ENCODE data around the gene KLC4. TPM values are rescaled to one million over a fixed set of nuclear protein-coding genes. Genes with fewer than 3 reads are reported as not detected.

KLC4 gene
- total RNA-seq, 3 donors from 2014 or later, result 69.1 to 144 (median 99.1) TPM

- H3K9me3 ChIP-seq, result no peaks in the 10 kb centered on the region
- H3K4me3 ChIP-seq, result no peak overlapping the region
- DNase-seq (peak in 1 of 3 donors; percentile 31), ATAC-seq (peak; percentile 60)
- intact Hi-C loops (cut with DNase I, micrococcal nuclease), result no loop called here
- no peak for TF ChIP-seq CTCF (IDR thresholded peaks at IDR 0.05)
- peaks cover 12% of the 10 kb centered on the region for H3K4me1 ChIP-seq (ENCODE audit: low read depth)
- no peaks in the 10 kb centered on the region for H3K36me3 ChIP-seq (ENCODE audit: low read depth)
These were observed 34.2 kb downstream of the KLC4 start for GRCh38 chr6:43093436-43094289.

GRCh38 chr6:43095939-43096338 lies 36.5 kb downstream of the KLC4 start:
- ATAC-seq (peak; percentile 52), DNase-seq (no peak)
- Histone ChIP-seq H3K9me3 (no peaks in the 10 kb centered on the region), H3K4me3 (no peak overlapping the region), H3K4me1 (ENCODE audit: low read depth) (peaks cover 12% of the 10 kb centered on the region), H3K36me3 (ENCODE audit: low read depth) (no peaks in the 10 kb centered on the region)
- intact Hi-C loops (cut with DNase I, micrococcal nuclease), result no loop called here
- TF ChIP-seq CTCF (IDR thresholded peaks at IDR 0.05), result no peak

- Histone ChIP-seq H3K4me1 (ENCODE audit: low read depth) (peaks cover 12% of the 10 kb centered on the region), H3K4me3 (no peak overlapping the region), H3K36me3 (ENCODE audit: low read depth) (no peaks in the 10 kb centered on the region), H3K9me3 (no peaks in the 10 kb centered on the region)
- DNase-seq (no peak), ATAC-seq (peak; percentile 77)
- intact Hi-C loops (cut with DNase I, micrococcal nuclease), result no loop called here
- no peak for TF ChIP-seq CTCF (IDR thresholded peaks at IDR 0.05)
These were observed 37.1 kb downstream of the KLC4 start for GRCh38 chr6:43096451-43097097.

- no peaks in the 10 kb centered on the region for H3K9me3 ChIP-seq
- TF ChIP-seq CTCF (IDR thresholded peaks at IDR 0.05), result no peak
- H3K36me3 ChIP-seq (ENCODE audit: low read depth), result no peaks in the 10 kb centered on the region
- intact Hi-C loops (cut with DNase I, micrococcal nuclease), result no loop called here
- H3K4me1 ChIP-seq (ENCODE audit: low read depth), result peaks cover 12% of the 10 kb centered on the region
- DNase-seq (no peak), ATAC-seq (no peak)
- no peak overlapping the region for H3K4me3 ChIP-seq
These were observed 37.7 kb downstream of the KLC4 start for GRCh38 chr6:43097098-43097489.

GRCh38 chr6:43097502-43097901 lies 38.1 kb downstream of the KLC4 start:
- no peaks in the 10 kb centered on the region for H3K36me3 ChIP-seq (ENCODE audit: low read depth)
- peaks cover 12% of the 10 kb centered on the region for H3K4me1 ChIP-seq (ENCODE audit: low read depth)
- no peak for DNase-seq
- no peak overlapping the region for H3K4me3 ChIP-seq
- ATAC-seq, result no peak
- intact Hi-C loops (cut with DNase I, micrococcal nuclease), result no loop called here
- no peak for TF ChIP-seq CTCF (IDR thresholded peaks at IDR 0.05)
- no peaks in the 10 kb centered on the region for H3K9me3 ChIP-seq

Measured in mucosa of descending colon (tissue), 3 donors.